ENCODE measurements around the gene URB1.
"Not testable (repeated sequence)": the region's sequence is repeated elsewhere in the genome, so short reads cannot be mapped to it uniquely, and the experiment has no call there.

The URB1 gene

DNA sequence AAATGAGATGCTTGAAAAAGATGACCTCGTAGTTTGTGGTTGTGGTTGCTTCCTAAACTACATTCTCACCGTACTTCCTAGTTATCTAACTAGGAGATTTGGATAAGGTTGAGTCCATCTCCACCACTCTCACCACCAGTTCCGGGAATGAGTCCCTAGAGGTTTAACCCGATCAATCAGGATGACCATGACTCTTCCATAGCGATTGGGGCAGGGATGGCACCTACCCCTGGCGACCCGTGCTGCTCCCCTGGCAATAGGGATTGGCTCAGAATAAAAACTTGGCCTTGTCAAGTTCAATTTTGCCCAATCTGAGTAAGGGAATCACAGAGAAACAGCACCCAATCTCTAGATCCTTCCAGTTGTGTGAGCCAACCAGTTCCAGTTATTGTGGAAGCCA, 111.3 kb downstream of the URB1 start:
- no peak for DNase-seq

DNA sequence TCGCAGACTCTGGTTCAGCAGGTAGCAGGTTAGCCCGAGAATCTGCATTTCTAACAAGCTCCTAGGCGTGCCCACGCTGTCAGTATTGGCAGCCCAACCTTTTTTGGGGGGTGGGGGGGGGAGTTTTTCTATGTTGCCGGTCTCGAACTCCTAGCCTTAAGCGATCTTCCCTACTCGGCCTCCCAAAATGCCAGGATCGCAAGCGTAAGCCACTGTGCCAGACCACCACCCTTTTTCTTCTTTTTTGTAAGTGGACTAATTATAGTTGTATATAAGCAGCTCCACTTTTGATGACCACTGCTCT, 113.5 kb downstream of the URB1 start:
- DNase-seq: no peak

DNA sequence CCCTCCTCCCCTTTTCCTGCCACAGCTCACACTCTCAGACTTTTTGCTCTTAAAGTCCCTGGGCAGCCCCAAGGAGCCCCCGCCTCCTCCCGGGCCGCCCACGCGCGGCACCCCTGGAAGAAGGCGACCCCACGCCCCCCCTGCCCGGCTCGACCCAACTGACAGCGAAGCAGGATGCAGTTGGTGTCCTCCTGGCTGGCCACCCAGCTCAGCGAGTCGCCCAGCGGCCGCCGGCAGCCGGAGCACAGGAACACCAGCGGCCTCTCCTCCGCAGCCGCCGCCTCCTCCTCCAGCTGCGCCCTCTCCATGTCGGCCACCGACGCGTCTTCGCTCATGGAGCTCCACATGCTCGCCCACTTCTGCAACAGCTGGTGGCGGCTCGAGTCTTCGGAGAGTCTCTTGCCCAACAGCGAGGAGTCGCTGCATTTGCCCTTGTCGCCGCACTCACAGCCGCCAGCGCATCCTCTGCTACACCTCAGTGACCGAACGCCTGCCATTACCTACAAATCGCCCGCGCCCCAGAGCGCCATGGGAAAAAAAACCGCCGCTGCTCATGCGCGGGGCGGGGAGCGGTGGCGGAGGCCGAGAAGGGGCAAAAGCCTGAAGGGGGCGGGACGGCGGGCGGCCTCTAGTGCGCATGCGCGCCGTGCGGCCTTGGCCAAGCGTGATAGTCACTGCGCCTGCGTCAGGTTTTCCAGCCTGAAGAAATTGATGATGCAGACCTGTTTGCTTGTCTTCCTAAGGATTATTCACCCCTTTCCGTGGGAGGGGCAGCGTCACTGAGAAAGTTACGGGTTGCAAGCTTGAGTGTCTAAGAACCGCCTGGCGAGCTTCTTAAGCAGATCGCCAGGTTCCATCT, 114.1 kb downstream of the URB1 start, which contains the start of gene MIS18A:
Gene MIS18A, minus strand, starts transcription at position 532 of the 859 bp plus-strand sequence. Its CDS starts 35 bp downstream, at position 497.
- peak; percentile 99 for DNase-seq

- DNase-seq: peak; percentile 20
Measured at GRCh38 chr21:32278103-32278502, 114.7 kb downstream of the URB1 start.

DNA sequence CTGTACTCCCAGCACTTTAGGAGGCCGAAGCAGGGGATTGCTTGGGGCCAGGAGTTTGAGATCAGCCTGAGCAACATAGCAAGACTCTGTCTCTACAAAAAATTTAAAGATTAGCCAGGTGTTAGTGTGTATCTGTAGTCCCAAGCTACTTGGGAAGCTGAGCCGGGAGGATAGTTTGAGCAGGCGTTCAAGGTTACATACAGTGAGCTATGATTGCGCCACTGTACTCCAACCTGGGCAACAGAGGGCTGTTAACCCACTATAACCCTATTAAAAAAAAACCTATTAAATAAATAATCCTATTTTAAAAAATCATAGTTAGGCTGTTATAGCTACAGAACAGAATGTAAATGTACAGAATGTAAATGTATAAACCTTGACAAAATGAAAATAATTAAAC, 116.1 kb downstream of the URB1 start:
- no peak for DNase-seq

DNA sequence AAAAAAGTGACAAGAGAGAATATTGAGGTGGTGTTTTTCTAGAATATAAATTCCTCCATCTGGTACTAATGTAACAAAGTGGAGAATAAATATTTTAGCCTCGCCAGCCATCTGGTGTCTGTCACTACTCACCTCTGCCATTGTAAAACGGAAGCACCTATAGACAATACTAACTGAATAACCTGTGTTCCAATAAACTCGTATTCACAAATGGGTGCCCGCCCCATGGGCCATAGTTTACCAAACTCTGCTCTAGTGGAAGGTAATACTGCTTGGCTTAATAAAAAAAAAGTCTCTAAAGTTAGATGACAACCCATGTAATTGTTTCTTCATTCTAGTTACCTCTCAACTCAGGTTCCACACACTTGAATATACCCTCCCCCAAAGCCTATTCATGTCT, 122.1 kb downstream of the URB1 start:
- no peak for DNase-seq

DNA sequence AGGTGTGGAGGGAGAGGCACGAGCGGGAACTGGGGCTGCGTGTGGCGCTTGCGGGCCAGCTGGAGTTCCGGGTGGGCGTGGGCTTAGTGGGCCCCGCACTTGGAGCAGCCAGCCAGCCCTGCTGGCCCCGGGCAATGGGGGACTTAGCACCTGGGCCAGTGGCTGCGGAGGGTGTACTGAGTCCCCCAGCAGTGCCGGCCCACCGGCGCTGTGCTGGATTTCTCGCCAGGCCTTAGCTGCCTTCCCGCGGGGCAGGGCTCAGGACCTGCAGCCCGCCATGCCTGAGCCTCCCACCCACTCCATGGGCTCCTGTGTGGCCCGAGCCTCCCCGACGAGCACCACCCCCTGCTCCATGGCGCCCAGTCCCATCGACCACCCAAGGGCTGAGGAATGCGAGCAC, 127.5 kb downstream of the URB1 start:
- not testable (repeated sequence) for DNase-seq

DNA sequence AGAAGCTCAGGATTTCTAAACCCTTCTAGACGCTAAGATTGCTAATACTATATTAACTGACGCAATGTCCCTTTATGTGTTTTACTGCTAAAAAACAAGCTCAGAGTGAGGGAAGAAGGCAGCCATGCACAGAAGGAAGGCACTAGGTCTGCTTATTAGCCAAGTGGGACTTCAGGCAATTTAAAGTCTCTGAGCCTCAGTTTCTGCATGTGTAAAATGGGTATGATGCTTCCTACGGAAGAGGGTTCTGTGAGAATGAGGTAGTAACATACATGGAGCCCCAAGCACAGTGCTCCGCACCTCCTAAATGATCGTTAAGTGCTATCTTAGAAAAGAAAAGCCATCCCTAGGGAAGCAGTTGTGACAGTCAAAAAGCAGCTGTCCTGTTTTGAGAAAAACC, 130.9 kb downstream of the URB1 start:
- DNase-seq: no peak
